H4 (cell line): Measurements from ENCODE around the gene POFUT1. TPM values are rescaled to one million over a fixed set of nuclear protein-coding genes. Genes with fewer than 3 reads are reported as not detected.
"Not testable (repeated sequence)": the region's sequence is repeated elsewhere in the genome, so short reads cannot be mapped to it uniquely, and the experiment has no call there.

ENCODE experiments used
- DNase-seq: peaks from one replicate; pipeline ENCODE4 v3.0.0-alpha.2; 2015; ENCODE audit warnings: low spot score
- total RNA-seq: library from RNA; depleted of rRNA; stranded (reverse); fragments of >200 nt; shearing (Covaris generic); gene quantifications from 2 replicates; pipeline ENCODE4 v1.2.3, GENCODE V29; 2014

The POFUT1 gene
- total RNA-seq, 1 experiment from 2014 or later, result 51.5 TPM

DNA sequence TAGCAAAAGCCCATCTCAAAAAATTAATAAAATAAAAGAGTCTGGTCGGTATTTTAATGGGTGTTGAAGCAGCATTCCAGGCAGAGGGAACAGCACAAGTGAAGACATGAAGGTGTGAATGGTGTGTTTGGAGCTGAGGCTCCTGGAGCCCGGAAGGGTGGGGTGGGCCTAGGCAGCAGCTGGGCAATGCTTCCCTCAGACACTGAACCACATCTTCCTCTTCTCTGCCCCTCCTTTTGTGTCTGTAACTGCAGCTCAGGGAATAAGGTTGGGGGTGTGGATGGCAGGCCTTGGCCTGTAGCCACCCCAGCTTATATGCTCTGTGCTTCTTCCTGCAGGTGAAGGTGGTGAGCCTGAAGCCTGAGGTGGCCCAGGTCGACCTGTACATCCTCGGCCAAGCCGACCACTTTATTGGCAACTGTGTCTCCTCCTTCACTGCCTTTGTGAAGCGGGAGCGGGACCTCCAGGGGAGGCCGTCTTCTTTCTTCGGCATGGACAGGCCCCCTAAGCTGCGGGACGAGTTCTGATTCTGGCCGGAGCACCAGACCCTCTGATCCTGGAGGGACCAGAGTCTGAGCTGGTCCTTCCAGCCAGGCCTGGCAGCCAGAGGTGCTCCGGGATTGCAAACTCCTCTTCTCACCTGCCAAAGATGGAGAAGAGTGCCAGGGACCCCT, 26.6 kb downstream of the POFUT1 start:
- DNase-seq, result no peak

DNA sequence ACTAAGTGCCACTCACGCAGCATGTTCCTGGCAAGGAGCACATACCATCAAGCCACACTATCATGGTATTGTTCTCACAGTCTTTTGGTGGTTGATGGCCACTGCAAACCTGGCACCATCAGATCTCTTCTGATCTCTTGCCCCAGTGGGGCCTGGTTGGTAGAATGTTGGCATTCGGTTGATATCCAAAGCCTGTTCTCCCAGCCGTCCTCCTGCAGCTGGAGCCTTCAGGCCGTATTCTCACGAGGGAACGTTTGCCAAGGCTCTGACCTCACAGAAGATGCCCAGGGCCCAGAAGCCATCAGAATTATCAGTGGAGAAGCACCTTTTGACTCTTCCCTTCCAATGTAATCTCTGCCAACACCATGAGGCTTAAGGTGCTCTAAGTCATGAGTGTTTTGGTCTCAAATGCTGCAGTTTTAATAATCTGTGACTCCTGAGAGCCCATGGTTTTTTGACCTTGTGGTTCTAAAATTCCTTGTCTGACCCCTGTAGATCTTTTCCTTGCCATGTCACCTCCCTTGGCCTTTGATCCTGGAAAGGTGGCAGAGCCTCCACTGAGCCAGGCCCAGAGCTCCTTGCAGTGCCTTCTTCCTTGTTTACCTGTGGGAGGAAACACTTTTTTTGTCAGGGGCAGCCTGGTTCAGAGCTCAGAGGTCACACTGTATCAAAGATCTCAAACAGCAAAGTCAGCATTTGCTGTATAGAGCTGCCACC, 27.8 kb downstream of the POFUT1 start:
- no peak for DNase-seq

DNA sequence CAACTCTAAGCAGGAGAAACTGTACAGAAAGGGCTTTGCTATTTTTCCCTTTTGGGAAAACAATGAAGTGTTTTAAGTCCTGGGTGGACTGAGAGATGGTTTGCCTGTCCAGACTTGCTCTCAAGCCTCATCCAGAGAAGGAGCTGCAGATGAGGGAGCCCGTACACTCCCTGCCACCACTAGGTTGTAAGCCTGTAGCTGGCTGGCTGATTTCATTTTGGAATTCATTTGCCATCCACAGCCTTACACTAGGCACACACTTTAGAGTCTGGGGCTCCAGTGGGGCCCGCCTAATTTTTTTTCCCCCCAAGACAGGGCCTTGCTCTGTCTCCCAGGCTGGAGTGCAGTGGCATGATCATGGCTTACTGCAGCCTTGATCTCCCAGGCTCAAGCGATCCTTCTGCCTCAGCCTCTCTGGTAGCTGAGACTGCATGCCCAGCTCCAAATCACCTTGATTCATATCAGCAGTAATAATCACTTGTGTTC, 28.4 kb downstream of the POFUT1 start:
- DNase-seq, result no peak

- no peak for DNase-seq
These were observed 29.1 kb downstream of the POFUT1 start for GRCh38 chr20:32236819-32237218.

DNA sequence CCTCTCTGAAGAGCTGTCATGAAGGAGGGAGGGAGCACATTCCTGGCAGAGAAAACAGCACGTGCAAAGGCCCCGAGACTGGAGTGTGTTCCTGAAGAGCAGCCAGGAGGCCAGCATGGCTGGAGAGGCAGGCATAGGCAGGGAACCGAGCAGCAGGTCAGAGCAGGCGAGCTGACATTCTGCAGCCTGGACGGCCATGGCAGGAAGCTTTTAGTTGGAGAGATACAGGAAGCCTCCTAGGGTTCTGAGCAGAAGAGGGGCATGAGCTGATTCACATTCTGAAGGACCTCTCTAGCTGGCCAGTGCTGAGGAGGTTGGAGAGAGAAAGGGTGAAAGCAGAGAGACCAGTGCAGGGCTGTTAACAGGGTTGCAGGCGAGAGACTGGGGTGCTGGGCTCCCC, 29.7 kb downstream of the POFUT1 start:
- DNase-seq, result no peak

- no peak for DNase-seq
These were observed 31.1 kb downstream of the POFUT1 start for GRCh38 chr20:32238483-32239425.

GRCh38 chr20:32240205-32240604, 32.5 kb downstream of the POFUT1 start:
- no peak for DNase-seq

- no peak for DNase-seq
These were observed 34.1 kb downstream of the POFUT1 start for GRCh38 chr20:32241807-32242206.

GRCh38 chr20:32244150-32244823, 36.6 kb downstream of the POFUT1 start:
- no peak for DNase-seq

DNA sequence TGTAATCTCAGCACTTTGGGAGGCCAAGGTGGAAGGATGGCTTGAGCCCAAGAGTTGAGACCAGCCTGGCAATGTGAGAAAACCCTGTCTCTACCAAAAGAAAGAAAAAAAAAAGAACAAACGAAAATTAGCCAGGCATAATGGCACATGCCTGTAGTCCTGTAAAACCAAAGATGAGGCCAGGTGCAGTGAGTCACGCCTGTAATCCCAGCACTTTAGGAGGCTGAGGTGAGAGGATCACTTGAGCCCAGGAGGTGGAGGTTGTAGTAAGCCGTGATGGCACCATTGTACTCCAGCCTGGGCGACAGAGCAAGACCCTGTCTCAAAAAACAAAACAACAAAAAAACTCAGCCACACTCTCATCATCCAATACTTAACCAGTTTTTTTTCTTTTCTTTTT, 37.3 kb downstream of the POFUT1 start:
- no peak for DNase-seq

- not testable (repeated sequence) for DNase-seq
These were observed 38.5 kb downstream of the POFUT1 start for GRCh38 chr20:32246208-32246607.

GRCh38 chr20:32248043-32248442, 40.4 kb downstream of the POFUT1 start:
- DNase-seq, result no peak

- no peak for DNase-seq
These were observed 41.5 kb downstream of the POFUT1 start for GRCh38 chr20:32249030-32249738.

GRCh38 chr20:32251470-32251869, 43.8 kb downstream of the POFUT1 start:
- DNase-seq, result no peak

DNA sequence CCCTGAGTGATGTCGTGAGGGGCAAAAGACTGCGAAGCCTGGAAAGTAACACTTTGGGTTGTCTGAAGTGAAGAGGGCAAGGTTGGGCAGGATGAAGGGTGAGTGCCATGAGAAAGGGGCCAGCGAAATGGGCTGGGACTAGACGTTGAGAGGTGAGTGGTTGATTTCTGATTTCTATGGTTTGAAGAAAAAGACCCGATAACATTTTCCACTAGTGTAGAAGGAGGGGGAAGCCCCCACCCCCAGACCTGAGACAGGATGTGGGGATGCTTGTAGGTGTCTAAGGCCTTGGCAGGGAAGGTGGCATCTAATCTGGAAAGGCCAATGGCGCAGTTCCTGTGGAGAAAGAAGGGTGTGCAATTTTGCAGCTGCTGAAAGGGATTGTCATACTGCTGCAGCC, 44.5 kb downstream of the POFUT1 start:
- DNase-seq, result no peak

- DNase-seq, result not testable (repeated sequence)
These were observed 53.3 kb downstream of the POFUT1 start for GRCh38 chr20:32260973-32261372.

GRCh38 chr20:32261644-32262043, 54.0 kb downstream of the POFUT1 start:
- no peak for DNase-seq

GRCh38 chr20:32263398-32263954, 55.8 kb downstream of the POFUT1 start:
- DNase-seq, result no peak

GRCh38 chr20:32271620-32272019, 63.9 kb downstream of the POFUT1 start:
- no peak for DNase-seq

DNA sequence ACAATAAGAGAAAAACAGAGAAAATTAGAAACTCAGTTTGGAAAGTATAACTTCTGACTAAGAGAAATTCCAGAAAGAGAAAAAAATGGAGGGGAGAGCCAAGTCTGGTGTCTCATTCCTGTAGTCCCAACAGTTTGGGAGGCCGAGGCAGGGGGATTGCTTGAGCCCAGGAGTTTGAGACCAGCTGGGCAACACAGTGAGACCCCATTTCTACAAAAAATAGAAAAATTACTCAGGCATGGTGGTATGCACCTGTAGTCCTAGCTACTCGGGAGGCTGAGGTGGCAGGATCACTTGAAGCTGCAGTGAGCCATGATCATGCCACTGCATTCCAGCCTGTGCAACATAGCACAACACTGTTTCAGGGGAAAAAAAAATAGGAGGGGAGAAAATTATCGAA, 66.7 kb downstream of the POFUT1 start:
- no peak for DNase-seq

- not testable (repeated sequence) for DNase-seq
These were observed 67.5 kb downstream of the POFUT1 start for GRCh38 chr20:32275163-32275562.
